Natural killer cell (primary cell): ENCODE measurements around the gene KHK. TPM values are rescaled to one million over a fixed set of nuclear protein-coding genes. Genes with fewer than 3 reads are reported as not detected.

Experiments
- ATAC-seq, 3 donors: fragments of 150-1000 bp in 2 of 3; fragments of 200-7000 bp in 1 of 3; cut with Tn5 transposase; 1 replicate in 1 of 3; 2 replicates in 2 of 3; pipeline ENCODE4 v1.10.0; 2021; ENCODE audit warnings: mild to moderate bottlenecking in 2 of 3, moderate library complexity in 2 of 3
- DNase-seq, 2 donors: peaks; one replicate each; pipeline versions ENCODE4 v3.0.0 to v3.0.0-alpha.2; 2013 to 2021; ENCODE audit warnings: mixed read lengths in 1 of 2
- H3K27ac ChIP-seq: one replicate; pipeline ENCODE4 v1.5.1; 2013; ENCODE audit warnings: mild to moderate bottlenecking, low read length
- H3K27me3 ChIP-seq: one replicate; pipeline ENCODE4 v1.6.1; 2013; ENCODE audit warnings: low read length; ENCODE audit not compliant: control insufficient read depth, insufficient read depth
- H3K36me3 ChIP-seq: one replicate; pipeline ENCODE4 v1.6.1; 2013; ENCODE audit warnings: low read length; ENCODE audit not compliant: control insufficient read depth, insufficient read depth
- H3K4me1 ChIP-seq: one replicate; pipeline ENCODE4 v1.6.1; 2013; ENCODE audit warnings: low read length; ENCODE audit not compliant: control insufficient read depth, insufficient read depth
- H3K4me3 ChIP-seq: one replicate; pipeline ENCODE4 v1.5.1; 2013; ENCODE audit warnings: low read length
- H3K9me3 ChIP-seq: one replicate; pipeline ENCODE4 v1.6.1; 2013; ENCODE audit warnings: low read length; ENCODE audit not compliant: control insufficient read depth, insufficient read depth
- H3K27ac Mint-ChIP-seq, 2 donors: one replicate each; pipeline ENCODE4 v1.8.0; 2022; ENCODE audit warnings: mild to moderate bottlenecking in 2 of 2, mixed read lengths in 2 of 2, moderate library complexity in 1 of 2
- H3K27me3 Mint-ChIP-seq, 2 donors: one replicate each; pipeline ENCODE4 v1.8.0; 2022; ENCODE audit warnings: low read depth in 2 of 2, mixed read lengths in 2 of 2
- H3K36me3 Mint-ChIP-seq: one replicate; pipeline ENCODE4 v1.8.0; 2022; ENCODE audit warnings: mixed read lengths
- H3K4me1 Mint-ChIP-seq, 2 donors: one replicate each; pipeline ENCODE4 v1.8.0; 2022; ENCODE audit warnings: mixed read lengths in 2 of 2
- H3K4me3 Mint-ChIP-seq: one replicate; pipeline ENCODE4 v1.8.0; 2022; ENCODE audit warnings: mild to moderate bottlenecking, moderate library complexity, mixed read lengths
- H3K9me3 Mint-ChIP-seq, 2 donors: one replicate each; pipeline ENCODE4 v1.8.0; 2022; ENCODE audit warnings: mixed read lengths in 2 of 2
- WGBS: methylation state at CpG from one replicate; pipeline ENCODE4 v1.1.7; 2013; ENCODE audit warnings: missing lambda C conversion rate; ENCODE audit not compliant: insufficient coverage; 5-methylcytosine and 5-hydroxymethylcytosine counted together
- intact Hi-C: fragments of 100-400 bp; cut with micrococcal nuclease; formaldehyde crosslinking; loops from one replicate; pipeline ENCODE4 v1.14.2; 2022
- total RNA-seq, 4 donors: library from RNA; stranded (reverse); fragments of 120-200 nt in 1 of 4; gene quantifications; one replicate each; pipeline versions ENCODE4 v1.2.3 to v1.2.4, GENCODE V29; 2013 to 2022
- TF ChIP-seq, protein P1 (sequence below): fragments of 200-600 bp; IDR thresholded peaks from one replicate; pipeline ENCODE4 v1.8.0; 2022; ENCODE audit warnings: antibody characterized with exemption

Gene KHK
- total RNA-seq, 3 donors from 2014 or later (not counting 1 experiment from before 2014, with no cell fraction given): 3.7 to 4.0 (median 3.8) TPM

DNA sequence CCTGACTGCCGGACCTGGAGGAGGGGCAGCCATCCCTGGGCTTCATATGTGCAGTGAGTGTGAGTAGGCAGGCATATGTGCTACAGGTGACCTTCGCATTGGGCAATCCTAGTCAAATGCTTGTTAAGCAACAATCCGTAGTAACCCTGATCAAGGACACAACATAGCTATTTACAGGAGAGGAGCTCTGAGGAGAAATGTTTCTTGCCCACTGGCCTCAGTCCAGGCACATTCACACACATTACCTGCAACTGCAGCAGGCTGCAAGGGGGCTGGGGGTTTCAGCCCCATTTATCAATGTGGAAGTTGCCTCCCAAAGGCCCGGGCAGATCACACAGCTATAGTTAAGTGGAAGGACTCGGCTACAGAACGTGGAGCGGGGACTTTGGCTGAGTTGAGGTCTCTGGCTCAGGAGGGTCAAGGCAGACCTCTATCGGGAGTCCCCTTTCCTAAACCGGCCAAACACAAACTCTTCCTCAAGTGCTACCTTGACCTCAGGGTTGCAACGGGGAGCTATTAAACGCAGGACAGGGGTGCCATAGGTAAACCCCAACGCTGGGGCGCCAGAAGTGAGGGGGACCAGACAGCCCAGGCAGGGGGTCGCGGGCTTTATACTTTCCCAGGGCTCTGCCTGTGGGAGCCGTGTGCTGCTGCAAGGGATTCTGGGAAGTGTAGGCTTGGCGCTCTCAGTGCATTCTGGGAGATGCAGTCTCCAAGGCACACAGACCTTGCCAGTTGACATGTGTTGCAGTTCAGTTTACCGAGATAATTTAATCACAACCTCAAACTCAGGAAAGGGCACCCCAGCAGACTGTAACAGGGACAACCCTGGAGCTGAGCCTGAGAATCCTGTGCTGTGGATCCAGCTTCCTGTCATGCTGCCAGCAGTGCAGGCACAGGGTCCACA, 9.4 kb downstream of the KHK start:
- H3K4me1 Mint-ChIP-seq: peaks cover 0 to 16% of the 10 kb centered on the region in 2 donors
- TF ChIP-seq, protein P1, sequence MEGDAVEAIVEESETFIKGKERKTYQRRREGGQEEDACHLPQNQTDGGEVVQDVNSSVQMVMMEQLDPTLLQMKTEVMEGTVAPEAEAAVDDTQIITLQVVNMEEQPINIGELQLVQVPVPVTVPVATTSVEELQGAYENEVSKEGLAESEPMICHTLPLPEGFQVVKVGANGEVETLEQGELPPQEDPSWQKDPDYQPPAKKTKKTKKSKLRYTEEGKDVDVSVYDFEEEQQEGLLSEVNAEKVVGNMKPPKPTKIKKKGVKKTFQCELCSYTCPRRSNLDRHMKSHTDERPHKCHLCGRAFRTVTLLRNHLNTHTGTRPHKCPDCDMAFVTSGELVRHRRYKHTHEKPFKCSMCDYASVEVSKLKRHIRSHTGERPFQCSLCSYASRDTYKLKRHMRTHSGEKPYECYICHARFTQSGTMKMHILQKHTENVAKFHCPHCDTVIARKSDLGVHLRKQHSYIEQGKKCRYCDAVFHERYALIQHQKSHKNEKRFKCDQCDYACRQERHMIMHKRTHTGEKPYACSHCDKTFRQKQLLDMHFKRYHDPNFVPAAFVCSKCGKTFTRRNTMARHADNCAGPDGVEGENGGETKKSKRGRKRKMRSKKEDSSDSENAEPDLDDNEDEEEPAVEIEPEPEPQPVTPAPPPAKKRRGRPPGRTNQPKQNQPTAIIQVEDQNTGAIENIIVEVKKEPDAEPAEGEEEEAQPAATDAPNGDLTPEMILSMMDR: no peak
- H3K27ac Mint-ChIP-seq: no peak overlapping the region
- peak in 1 of 2 donors; percentile 69 for DNase-seq
- no peaks in the 10 kb centered on the region for H3K36me3 Mint-ChIP-seq
- Histone ChIP-seq H3K27ac (no peak overlapping the region), H3K9me3 (no peaks in the 10 kb centered on the region), H3K4me1 (peaks cover 9% of the 10 kb centered on the region), H3K4me3 (no peak overlapping the region), H3K36me3 (no peaks in the 10 kb centered on the region), H3K27me3 (no peaks in the 10 kb centered on the region)
- ATAC-seq: peak; percentile 63 to 94 (median 88)
- no peaks in the 10 kb centered on the region for H3K9me3 Mint-ChIP-seq
- no peaks in the 10 kb centered on the region for H3K27me3 Mint-ChIP-seq
- 37% methylated on average over 18 of the region's 18 CpGs for WGBS
- intact Hi-C loops: no loop called here
- peak overlapping the region; percentile 61 for H3K4me3 Mint-ChIP-seq

GRCh38 chr2:27096748-27097297, 10.3 kb downstream of the KHK start:
- no peak for DNase-seq
- Mint-ChIP-seq H3K4me1 (peaks cover 0 to 16% of the 10 kb centered on the region in 2 donors), H3K27me3 (no peaks in the 10 kb centered on the region), H3K36me3 (no peaks in the 10 kb centered on the region), H3K9me3 (no peaks in the 10 kb centered on the region), H3K27ac (no peak overlapping the region), H3K4me3 (no peak overlapping the region)
- intact Hi-C loops: no loop called here
- Histone ChIP-seq H3K36me3 (no peaks in the 10 kb centered on the region), H3K27ac (no peak overlapping the region), H3K4me1 (peaks cover 9% of the 10 kb centered on the region), H3K27me3 (no peaks in the 10 kb centered on the region), H3K9me3 (no peaks in the 10 kb centered on the region), H3K4me3 (no peak overlapping the region)
- ATAC-seq: no peak
- TF ChIP-seq, protein P1: no peak
- WGBS: 77% methylated on average over 3 of the region's 3 CpGs

GRCh38 chr2:27097341-27097740, 10.8 kb downstream of the KHK start:
- Histone ChIP-seq H3K4me1 (peaks cover 9% of the 10 kb centered on the region), H3K27me3 (no peaks in the 10 kb centered on the region), H3K27ac (no peak overlapping the region), H3K9me3 (no peaks in the 10 kb centered on the region), H3K4me3 (no peak overlapping the region), H3K36me3 (no peaks in the 10 kb centered on the region)
- no peaks in the 10 kb centered on the region for H3K9me3 Mint-ChIP-seq
- no peak overlapping the region for H3K4me3 Mint-ChIP-seq
- intact Hi-C loops: no loop called here
- WGBS: 94% methylated on average over 14 of the region's 14 CpGs
- peaks cover 0 to 16% of the 10 kb centered on the region in 2 donors for H3K4me1 Mint-ChIP-seq
- no peak overlapping the region for H3K27ac Mint-ChIP-seq
- no peak for ATAC-seq
- H3K27me3 Mint-ChIP-seq: no peaks in the 10 kb centered on the region
- TF ChIP-seq, protein P1: no peak
- no peak for DNase-seq
- H3K36me3 Mint-ChIP-seq: no peaks in the 10 kb centered on the region
